IMR-90 (cell line): ENCODE measurements around the gene CDH16. TPM values are rescaled to one million over a fixed set of nuclear protein-coding genes. Genes with fewer than 3 reads are reported as not detected.

Experiments used
- ATAC-seq: fragments of 200-7000 bp; cut with Tn5 transposase; 2 replicates; pipeline ENCODE4 v1.9.1; 2020; ENCODE audit warnings: low read depth, mild to moderate bottlenecking, moderate library complexity
- BruUV-seq: library from RNA; stranded (reverse); fragments of 400-500 nt; replicated peaks from 2 replicates; lab custom pipeline; 2021; lab: Mats Ljungman, UMichigan
- CTCF ChIA-PET: fragments of 300-600 bp; formaldehyde crosslinking; extraction: SDS; loops from one replicate; lab custom pipeline; 2021; ENCODE audit warnings: antibody characterized with exemption; lab: Yijun Ruan, JAX
- POLR2A ChIA-PET: fragments of 300-600 bp; sonication (Branson Sonifier 250); formaldehyde crosslinking; loops from one replicate; lab custom pipeline; 2022; ENCODE audit warnings: antibody characterized with exemption; ENCODE audit not compliant: unreplicated experiment; lab: Charles Lee
- DNase-seq: peaks from one replicate; pipeline ENCODE4 v3.0.0; 2013
- H2AFZ ChIP-seq: replicated peaks from 2 replicates; pipeline ENCODE3; 2013; ENCODE audit warnings: low read length, mild to moderate bottlenecking; ENCODE audit not compliant: poor library complexity
- H2AK5ac ChIP-seq: 2 replicates; pipeline ENCODE4 v1.6.1; 2013; ENCODE audit warnings: low read depth, low read length, inconsistent platforms
- H2AK9ac ChIP-seq: replicated peaks from 2 replicates; pipeline ENCODE3; 2013; ENCODE audit warnings: mild to moderate bottlenecking, low read depth, low read length, moderate library complexity; ENCODE audit not compliant: poor library complexity
- H2BK120ac ChIP-seq: 2 replicates; pipeline ENCODE4 v1.6.1; 2013; ENCODE audit warnings: low read depth, low read length, inconsistent platforms
- H2BK15ac ChIP-seq: 3 replicates; pipeline ENCODE4 v1.6.1; 2013; ENCODE audit warnings: low read depth, low read length, inconsistent platforms
- H2BK20ac ChIP-seq: 2 replicates; pipeline ENCODE4 v1.6.1; 2013; ENCODE audit warnings: low read depth, mild to moderate bottlenecking, inconsistent platforms, low read length, moderate library complexity
- H2BK5ac ChIP-seq: 2 replicates; pipeline ENCODE4 v1.6.1; 2013; ENCODE audit warnings: mild to moderate bottlenecking, low read depth, low read length, inconsistent platforms; ENCODE audit not compliant: poor library complexity, severe bottlenecking
- H3K14ac ChIP-seq: replicated peaks from 2 replicates; pipeline ENCODE4 v1.6.1; 2013; ENCODE audit warnings: low read depth, low read length, inconsistent platforms
- H3K18ac ChIP-seq: 2 replicates; pipeline ENCODE4 v1.6.1; 2013; ENCODE audit warnings: low read depth, low read length, control low read depth
- H3K23ac ChIP-seq: 2 replicates; pipeline ENCODE4 v1.6.1; 2013; ENCODE audit warnings: low read depth, low read length, inconsistent platforms
- H3K27ac ChIP-seq: 2 replicates; pipeline ENCODE4 v1.5.1; 2013; ENCODE audit warnings: mild to moderate bottlenecking, control low read depth, low read length; ENCODE audit not compliant: insufficient read depth
- H3K27me3 ChIP-seq: 2 replicates; pipeline ENCODE4 v1.6.1; 2013; ENCODE audit warnings: low read length; ENCODE audit not compliant: control insufficient read depth, insufficient read depth
- H3K36me3 ChIP-seq: 2 replicates; pipeline ENCODE4 v1.6.1; 2013; ENCODE audit warnings: low read length, mixed read lengths; ENCODE audit not compliant: control insufficient read depth, insufficient read depth
- H3K4ac ChIP-seq: 2 replicates; pipeline ENCODE4 v1.6.1; 2013; ENCODE audit warnings: low read depth, low read length, inconsistent platforms
- H3K4me1 ChIP-seq: 2 replicates; pipeline ENCODE4 v1.6.1; 2013; ENCODE audit warnings: low read length, mixed read lengths; ENCODE audit not compliant: control insufficient read depth, insufficient read depth
- H3K4me2 ChIP-seq: 2 replicates; pipeline ENCODE4 v1.6.1; 2013; ENCODE audit warnings: low read depth, mild to moderate bottlenecking, control low read depth, low read length, moderate library complexity
- H3K4me3 ChIP-seq: 2 replicates; pipeline ENCODE4 v1.5.1; 2013; ENCODE audit warnings: low read depth, mild to moderate bottlenecking, control low read depth, low read length, moderate library complexity; ENCODE audit not compliant: insufficient read depth
- H3K56ac ChIP-seq: 2 replicates; pipeline ENCODE4 v1.6.1; 2013; ENCODE audit warnings: low read length, inconsistent platforms; ENCODE audit not compliant: insufficient read depth; ENCODE audit errors: extremely low read depth
- H3K79me1 ChIP-seq, 2 experiments: 2 replicates each; pipeline ENCODE4 v1.6.1; 2013; ENCODE audit warnings: low read length in 2 of 2, inconsistent platforms in 1 of 2, low read depth in 1 of 2
- H3K9ac ChIP-seq: 2 replicates; pipeline ENCODE4 v1.6.1; 2013; ENCODE audit warnings: low read depth, low read length, control low read depth
- H3K9me1 ChIP-seq: 2 replicates; pipeline ENCODE4 v1.6.1; 2013; ENCODE audit warnings: low read length, inconsistent platforms; ENCODE audit not compliant: insufficient read depth
- H3K9me3 ChIP-seq: 2 replicates; pipeline ENCODE4 v1.6.1; 2013; ENCODE audit warnings: low read length; ENCODE audit not compliant: control insufficient read depth, insufficient read depth
- H4K20me1 ChIP-seq: 2 replicates; pipeline ENCODE4 v1.6.1; 2013; ENCODE audit warnings: low read length, inconsistent platforms; ENCODE audit not compliant: insufficient read depth
- H4K5ac ChIP-seq: 2 replicates; pipeline ENCODE4 v1.6.1; 2013; ENCODE audit warnings: mild to moderate bottlenecking, low read depth, low read length, control low read depth
- H4K8ac ChIP-seq, 2 experiments: 2 replicates each; pipeline ENCODE4 v1.6.1; 2013; ENCODE audit warnings: low read depth in 2 of 2, low read length in 2 of 2, control low read depth in 1 of 2, inconsistent platforms in 1 of 2
- H4K91ac ChIP-seq: 2 replicates; pipeline ENCODE4 v1.6.1; 2013; ENCODE audit warnings: low read depth, low read length, inconsistent platforms; ENCODE audit not compliant: insufficient read depth
- BHLHE40 ChIP-seq: fragments of 150-350 bp; IDR thresholded peaks from 2 replicates; pipeline ENCODE4 v1.6.1; 2016; ENCODE audit warnings: mild to moderate bottlenecking, low read depth, low read length
- CEBPB ChIP-seq: IDR thresholded peaks from 2 replicates; pipeline ENCODE4 v1.6.1; 2012; ENCODE audit warnings: low read depth, low read length, improper control_type of control experiment
- CHD1 ChIP-seq: IDR thresholded peaks from 2 replicates; pipeline ENCODE4 v1.6.1; 2012; ENCODE audit warnings: low read depth, low read length, improper control_type of control experiment
- FOS ChIP-seq: fragments of 150-350 bp; IDR thresholded peaks from 2 replicates; pipeline ENCODE4 v1.6.1; 2016; ENCODE audit warnings: low read depth, low read length
- MAFK ChIP-seq: IDR thresholded peaks from 2 replicates; pipeline ENCODE4 v1.6.1; 2012; ENCODE audit warnings: low read depth, low read length, improper control_type of control experiment
- MAZ ChIP-seq: IDR thresholded peaks from 2 replicates; pipeline ENCODE4 v1.6.1; 2012; ENCODE audit warnings: low read depth, mild to moderate bottlenecking, low read length, improper control_type of control experiment, moderate library complexity, borderline replicate concordance
- MXI1 ChIP-seq: IDR thresholded peaks from 2 replicates; pipeline ENCODE4 v1.6.1; 2012; ENCODE audit warnings: low read depth, mild to moderate bottlenecking, low read length, moderate library complexity, borderline replicate concordance
- NFE2L2 ChIP-seq: fragments of 150-350 bp; IDR thresholded peaks from 2 replicates; pipeline ENCODE4 v1.6.1; 2016; ENCODE audit warnings: low read depth, mild to moderate bottlenecking, low read length
- POLR2A ChIP-seq: IDR thresholded peaks from 2 replicates; pipeline ENCODE4 v1.6.1; 2012; ENCODE audit warnings: mild to moderate bottlenecking, low read depth, low read length
- RAD21 ChIP-seq: IDR thresholded peaks from 2 replicates; pipeline ENCODE4 v1.6.1; 2012; ENCODE audit warnings: low read length, improper control_type of control experiment
- RCOR1 ChIP-seq: IDR thresholded peaks from 2 replicates; pipeline ENCODE4 v1.6.1; 2012; ENCODE audit warnings: mild to moderate bottlenecking, low read length, improper control_type of control experiment; ENCODE audit not compliant: insufficient replicate concordance
- RFX5 ChIP-seq: IDR thresholded peaks from 2 replicates; pipeline ENCODE4 v1.8.0; 2012; ENCODE audit warnings: low read depth, mild to moderate bottlenecking, low read length, moderate library complexity
- SMC3 ChIP-seq: fragments of 150-350 bp; IDR thresholded peaks from 2 replicates; pipeline ENCODE4 v1.6.1; 2016; ENCODE audit warnings: low read depth, mild to moderate bottlenecking, antibody characterized with exemption, low read length, moderate library complexity
- WGBS, 2 experiments: methylation state at CpG; one replicate each; pipeline versions ENCODE4 v1.1.5 to v1.1.7; 2013; ENCODE audit warnings: missing lambda C conversion rate in 2 of 2; ENCODE audit not compliant: insufficient read length in 1 of 2; ENCODE audit errors: extremely low coverage in 2 of 2; 5-methylcytosine and 5-hydroxymethylcytosine counted together
- dilution Hi-C: fragments of 300-500 bp; cut with HindIII; formaldehyde crosslinking; loops from one replicate; pipeline ENCODE4 v1.14.3; 2018; ENCODE audit warnings: low sequenced_read_pairs; ENCODE audit not compliant: unreplicated experiment
- in situ Hi-C: fragments of 300-500 bp; cut with MboI; formaldehyde crosslinking; loops from 3 replicates; pipeline ENCODE4 v1.14.3; 2019; ENCODE audit warnings: low sequenced_read_pairs, inconsistent platforms, mixed read lengths
- intact Hi-C: fragments of 100-400 bp; cut with micrococcal nuclease; formaldehyde crosslinking; loops from 2 replicates; pipeline ENCODE4 v1.10.0; 2022
- polyA plus RNA-seq, 3 experiments: library from polyadenylated mRNA; depleted of rRNA; stranded (reverse); fragments of >200 nt; gene quantifications; 2 replicates each; pipeline ENCODE4 v1.2.3, GENCODE V29; 2012; ENCODE audit warnings: low replicate concordance in 1 of 3
- total RNA-seq: library from RNA; depleted of rRNA; stranded (reverse); fragments of >200 nt; gene quantifications from 2 replicates; pipeline ENCODE4 v1.2.3, GENCODE V29; 2012
- TF ChIP-seq, protein P1 (sequence below): fragments of 150-350 bp; IDR thresholded peaks from 2 replicates; pipeline ENCODE4 v1.6.1; 2016; ENCODE audit warnings: low read depth, mild to moderate bottlenecking, low read length, moderate library complexity, borderline replicate concordance
- TF ChIP-seq, protein P2 (sequence below): conservative IDR thresholded peaks from 2 replicates; pipeline ENCODE4 v1.5.1; 2012; ENCODE audit warnings: mild to moderate bottlenecking, low read depth, low read length, improper control_type of control experiment

Gene CDH16
- total and polyA plus RNA-seq, 2 of the 4 experiments (the other 2 are of a cell fraction): not detected

DNA sequence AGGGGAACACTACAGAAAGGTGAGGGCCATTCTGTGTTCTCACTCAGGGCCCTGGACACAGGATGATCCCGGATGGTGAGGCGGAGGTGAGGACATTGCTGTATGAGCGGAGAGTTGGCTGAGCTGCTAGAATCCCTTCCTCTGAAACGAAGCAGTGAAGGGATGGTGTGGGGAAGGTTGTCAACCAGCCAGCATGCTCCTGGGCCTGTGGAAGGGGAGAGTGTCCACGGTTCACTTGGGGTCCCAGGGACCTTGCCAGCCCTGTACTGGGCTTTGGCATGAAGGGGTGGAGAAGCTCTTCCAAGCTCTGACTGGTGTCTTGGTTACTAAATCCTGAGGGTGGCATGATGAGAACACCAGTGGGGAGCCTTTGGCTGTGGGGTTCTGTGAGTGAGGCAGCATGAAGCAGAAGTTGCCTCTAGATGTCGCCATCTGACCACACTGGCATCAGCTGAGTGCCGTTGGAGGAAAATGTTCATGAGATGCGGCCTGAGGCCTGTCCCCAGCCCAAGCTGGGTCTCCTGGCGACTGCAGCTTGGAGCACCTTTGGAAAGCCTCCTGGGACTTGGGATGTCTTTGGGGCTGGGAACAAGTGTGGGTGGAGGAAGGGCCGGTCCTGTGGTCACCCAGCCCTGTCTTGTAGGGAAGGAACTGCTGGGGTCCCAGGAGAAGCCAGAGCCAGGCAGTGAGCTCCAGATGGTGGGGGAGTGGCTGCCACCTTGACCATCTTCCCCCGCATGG, 23.6 kb downstream of the CDH16 start:
- H4K20me1 ChIP-seq: no peaks in the 10 kb centered on the region
- H3K79me1 ChIP-seq: no peaks in the 10 kb centered on the region
- BruUV-seq: no TSS peak
- no peaks in the 10 kb centered on the region for H3K27me3 ChIP-seq
- H2AK9ac ChIP-seq: peak overlapping the region; percentile 52
- H2AK5ac ChIP-seq: peak overlapping the region; percentile 33; the same call in 1 of the 2 replicates
- H3K56ac ChIP-seq: no peak overlapping the region
- H2BK5ac ChIP-seq: no peak overlapping the region
- peak overlapping the region; percentile 59 for H3K4ac ChIP-seq
- H3K4me2 ChIP-seq: no peak overlapping the region
- H3K4me3 ChIP-seq: no peak overlapping the region
- peak overlapping the region; percentile 60; the same call in 1 of the 2 replicates for H2BK120ac ChIP-seq
- no peak overlapping the region for H4K5ac ChIP-seq
- H3K18ac ChIP-seq: no peak overlapping the region
- H3K9me3 ChIP-seq: no peaks in the 10 kb centered on the region
- peak overlapping the region; percentile 43; the same call in 1 of the 2 replicates for H4K91ac ChIP-seq
- dilution Hi-C loops (no loop called here), intact Hi-C loops (loop anchor here (1.0 to 10.0 kb wide), 4 partner anchors 32 to 260 kb away; partner anchors contain the start of genes B3GNT9, CES2, CIAO2B and FBXL8), in situ Hi-C loops (loop anchor here (5.0 kb wide), 1 partner anchor 37 kb away; the partner anchor contains the start of gene CIAO2B)
- H3K4me1 ChIP-seq: peaks cover 15% of the 10 kb centered on the region
- H3K27ac ChIP-seq: no peak overlapping the region
- no peak overlapping the region for H3K23ac ChIP-seq
- no peak overlapping the region for H3K14ac ChIP-seq
- ChIA-PET POLR2A (interaction anchor here (0.9 kb wide), 1 partner anchor 33 kb away, joined by 3 read pairs; no protein-coding TSS in a partner anchor), CTCF (interaction anchor here (0.8 to 1.8 kb wide), 7 partner anchors 9 to 64 kb away, joined by 3 to 20 read pairs (median 4); partner anchors contain the start of genes PDP2 and RRAD)
- peak overlapping the region in 1 of 2 experiments; percentile 47; a peak in 1 of 4 replicates for H4K8ac ChIP-seq
- H2BK15ac ChIP-seq: no peak overlapping the region
- DNase-seq (peak; percentile 76), ATAC-seq (peak; percentile 85)
- H3K9ac ChIP-seq: no peak overlapping the region
- H3K36me3 ChIP-seq: peaks cover 4% of the 10 kb centered on the region; the same call in 1 of the 2 replicates
- no peak overlapping the region for H2BK20ac ChIP-seq
- peaks cover 12% of the 10 kb centered on the region for H3K9me1 ChIP-seq
- 26% methylated on average over 7 of the region's 11 CpGs; no CpG with 5 or more reads in 1 of the 2 experiments for WGBS, 2 experiments
- H2AFZ ChIP-seq: peak overlapping the region; percentile 85
- TF ChIP-seq CHD1: no peak
- no peak for TF ChIP-seq CEBPB
- no peak for TF ChIP-seq RCOR1
- TF ChIP-seq MAZ: peak; percentile 33; the same call in 1 of the 2 replicates
- TF ChIP-seq RAD21: peak; percentile 99
- TF ChIP-seq NFE2L2: no peak
- TF ChIP-seq, protein P1, sequence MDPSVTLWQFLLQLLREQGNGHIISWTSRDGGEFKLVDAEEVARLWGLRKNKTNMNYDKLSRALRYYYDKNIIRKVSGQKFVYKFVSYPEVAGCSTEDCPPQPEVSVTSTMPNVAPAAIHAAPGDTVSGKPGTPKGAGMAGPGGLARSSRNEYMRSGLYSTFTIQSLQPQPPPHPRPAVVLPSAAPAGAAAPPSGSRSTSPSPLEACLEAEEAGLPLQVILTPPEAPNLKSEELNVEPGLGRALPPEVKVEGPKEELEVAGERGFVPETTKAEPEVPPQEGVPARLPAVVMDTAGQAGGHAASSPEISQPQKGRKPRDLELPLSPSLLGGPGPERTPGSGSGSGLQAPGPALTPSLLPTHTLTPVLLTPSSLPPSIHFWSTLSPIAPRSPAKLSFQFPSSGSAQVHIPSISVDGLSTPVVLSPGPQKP: no peak
- no peak for TF ChIP-seq MXI1
- TF ChIP-seq POLR2A: peak; percentile 59; the same call in 1 of the 2 replicates
- TF ChIP-seq, protein P2, sequence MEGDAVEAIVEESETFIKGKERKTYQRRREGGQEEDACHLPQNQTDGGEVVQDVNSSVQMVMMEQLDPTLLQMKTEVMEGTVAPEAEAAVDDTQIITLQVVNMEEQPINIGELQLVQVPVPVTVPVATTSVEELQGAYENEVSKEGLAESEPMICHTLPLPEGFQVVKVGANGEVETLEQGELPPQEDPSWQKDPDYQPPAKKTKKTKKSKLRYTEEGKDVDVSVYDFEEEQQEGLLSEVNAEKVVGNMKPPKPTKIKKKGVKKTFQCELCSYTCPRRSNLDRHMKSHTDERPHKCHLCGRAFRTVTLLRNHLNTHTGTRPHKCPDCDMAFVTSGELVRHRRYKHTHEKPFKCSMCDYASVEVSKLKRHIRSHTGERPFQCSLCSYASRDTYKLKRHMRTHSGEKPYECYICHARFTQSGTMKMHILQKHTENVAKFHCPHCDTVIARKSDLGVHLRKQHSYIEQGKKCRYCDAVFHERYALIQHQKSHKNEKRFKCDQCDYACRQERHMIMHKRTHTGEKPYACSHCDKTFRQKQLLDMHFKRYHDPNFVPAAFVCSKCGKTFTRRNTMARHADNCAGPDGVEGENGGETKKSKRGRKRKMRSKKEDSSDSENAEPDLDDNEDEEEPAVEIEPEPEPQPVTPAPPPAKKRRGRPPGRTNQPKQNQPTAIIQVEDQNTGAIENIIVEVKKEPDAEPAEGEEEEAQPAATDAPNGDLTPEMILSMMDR: peak; percentile 98
- TF ChIP-seq FOS: no peak
- TF ChIP-seq SMC3: peak; percentile 88
- TF ChIP-seq MAFK: no peak
- no peak for TF ChIP-seq BHLHE40
- TF ChIP-seq RFX5: no peak
